ENCODE measurements around the gene MLLT6.

MLLT6 gene

DNA sequence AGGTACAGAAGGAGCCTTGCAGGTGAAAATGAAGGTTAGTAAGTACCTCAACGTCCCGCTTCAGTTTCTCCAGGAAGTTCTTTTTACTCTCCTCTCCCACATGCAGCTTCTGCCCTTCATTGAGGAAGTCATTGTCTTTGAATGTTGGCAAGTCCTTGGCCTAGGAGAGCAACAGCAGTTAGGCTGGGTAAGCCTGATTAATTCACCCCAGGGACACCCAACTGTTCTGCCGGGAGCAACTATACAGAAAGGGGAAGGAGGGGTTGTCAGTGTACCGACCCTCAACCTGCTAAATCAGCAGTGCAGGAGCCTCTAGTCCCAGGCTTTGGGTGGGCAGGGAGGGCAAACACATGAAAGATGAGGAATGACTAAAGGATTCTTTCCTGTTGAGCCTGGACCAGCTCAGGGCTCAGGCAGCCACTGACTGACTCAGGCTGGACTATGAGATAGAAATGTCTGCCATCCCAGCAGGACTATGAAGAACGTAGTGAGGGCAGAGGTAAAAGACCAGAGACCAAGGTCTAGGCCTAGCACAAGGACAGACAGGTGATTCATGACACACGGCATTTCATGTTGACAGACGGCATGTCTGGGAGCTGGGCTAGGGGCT lies 72.7 kb downstream of the MLLT6 start:
- DNase-seq (ENCODE audit: low read depth), result no peak
